OCI-LY7 (cell line): ENCODE results near the gene CORO2A. TPM values are rescaled to one million over a fixed set of nuclear protein-coding genes. Genes with fewer than 3 reads are reported as not detected.

Source experiments
- BruUV-seq: library from RNA; stranded (reverse); fragments of 400-500 nt; replicated peaks from 2 replicates; lab custom pipeline; 2021; lab: Mats Ljungman, UMichigan
- CTCF ChIA-PET: fragments of 300-600 bp; sonication (Branson Sonifier 250); formaldehyde crosslinking; loops from one replicate; lab custom pipeline; 2022; ENCODE audit warnings: antibody characterized with exemption; ENCODE audit not compliant: unreplicated experiment; lab: Charles Lee
- POLR2A ChIA-PET: fragments of 300-600 bp; sonication (Branson Sonifier 250); formaldehyde crosslinking; loops from one replicate; lab custom pipeline; 2022; ENCODE audit warnings: antibody characterized with exemption; lab: Charles Lee
- DNase-seq: peaks from one replicate; pipeline ENCODE4 v3.0.0-alpha.2; 2015; ENCODE audit warnings: low spot score
- H2AFZ ChIP-seq: fragments of 200-600 bp; sonication (generic), shearing (Covaris generic); 2 replicates; pipeline ENCODE4 v1.6.1; 2014; ENCODE audit warnings: mild to moderate bottlenecking, antibody characterized with exemption, low read length, moderate library complexity
- H3K27ac ChIP-seq: fragments of 200-600 bp; sonication (generic); 2 replicates; pipeline ENCODE4 v1.5.1; 2014; ENCODE audit warnings: mixed run types, low read depth, mild to moderate bottlenecking, moderate library complexity, low read length, inconsistent platforms; ENCODE audit not compliant: poor library complexity, severe bottlenecking
- H3K36me3 ChIP-seq: fragments of 200-600 bp; sonication (generic); 2 replicates; pipeline ENCODE4 v1.6.1; 2014; ENCODE audit warnings: mild to moderate bottlenecking, antibody characterized with exemption, low read length, moderate library complexity, mixed read lengths; ENCODE audit not compliant: insufficient read depth
- H3K4me1 ChIP-seq: fragments of 200-600 bp; sonication (generic); 2 replicates; pipeline ENCODE4 v1.5.1; 2014; ENCODE audit warnings: mild to moderate bottlenecking, low read length; ENCODE audit not compliant: insufficient read depth, poor library complexity, severe bottlenecking
- H3K4me2 ChIP-seq: fragments of 200-600 bp; sonication (generic); 2 replicates; pipeline ENCODE4 v1.6.1; 2014; ENCODE audit warnings: mild to moderate bottlenecking, low read length
- H3K4me3 ChIP-seq: fragments of 200-600 bp; sonication (generic); 2 replicates; pipeline ENCODE4 v1.5.1; 2014; ENCODE audit warnings: mild to moderate bottlenecking, low read depth, low read length; ENCODE audit not compliant: poor library complexity, severe bottlenecking
- H3K79me2 ChIP-seq: fragments of 200-600 bp; sonication (generic); 2 replicates; pipeline ENCODE4 v1.6.1; 2016; ENCODE audit warnings: low read depth, mild to moderate bottlenecking, low read length, moderate library complexity, mixed read lengths; ENCODE audit not compliant: insufficient read depth
- H3K9me2 ChIP-seq: fragments of 200-600 bp; sonication (generic); 2 replicates; pipeline ENCODE4 v1.6.1; 2016; ENCODE audit warnings: mild to moderate bottlenecking, low read length, mixed read lengths; ENCODE audit not compliant: insufficient read depth
- H3K9me3 ChIP-seq: fragments of 200-600 bp; sonication (generic); 2 replicates; pipeline ENCODE4 v1.6.1; 2014; ENCODE audit warnings: mild to moderate bottlenecking, mixed run types, low read length, mixed read lengths
- H4K20me1 ChIP-seq: fragments of 200-600 bp; sonication (generic); 2 replicates; pipeline ENCODE4 v1.6.1; 2014; ENCODE audit warnings: mild to moderate bottlenecking, antibody characterized with exemption, low read length, moderate library complexity, mixed read lengths; ENCODE audit not compliant: insufficient read depth
- CTCF ChIP-seq: fragments of 200-600 bp; sonication (generic); conservative IDR thresholded peaks from 2 replicates; pipeline ENCODE4 v1.5.1; 2014; ENCODE audit warnings: mild to moderate bottlenecking, antibody characterized with exemption, low read length, moderate library complexity, mixed read lengths
- EZH2phosphoT487 ChIP-seq: fragments of 200-600 bp; sonication (generic); IDR thresholded peaks from 2 replicates; pipeline ENCODE4 v1.6.1; 2018; ENCODE audit warnings: low read depth, borderline replicate concordance, mild to moderate bottlenecking, mixed run types, antibody characterized with exemption, low read length, moderate library complexity, mixed read lengths
- intact Hi-C: fragments of 100-400 bp; cut with micrococcal nuclease; formaldehyde crosslinking; loops from one replicate; pipeline ENCODE4 v1.10.0; 2022; ENCODE audit not compliant: unreplicated experiment
- total RNA-seq, 2 experiments: library from RNA; depleted of rRNA in 1 of 2; stranded (reverse); fragments of >200 nt in 1 of 2; shearing (Covaris generic) in 1 of 2; gene quantifications; 2 replicates each; pipeline ENCODE4 v1.2.3, GENCODE V29; 2014 to 2022

CORO2A gene
- total RNA-seq, 2 experiments from 2014 or later, result 1.8 to 3.9 TPM

DNA sequence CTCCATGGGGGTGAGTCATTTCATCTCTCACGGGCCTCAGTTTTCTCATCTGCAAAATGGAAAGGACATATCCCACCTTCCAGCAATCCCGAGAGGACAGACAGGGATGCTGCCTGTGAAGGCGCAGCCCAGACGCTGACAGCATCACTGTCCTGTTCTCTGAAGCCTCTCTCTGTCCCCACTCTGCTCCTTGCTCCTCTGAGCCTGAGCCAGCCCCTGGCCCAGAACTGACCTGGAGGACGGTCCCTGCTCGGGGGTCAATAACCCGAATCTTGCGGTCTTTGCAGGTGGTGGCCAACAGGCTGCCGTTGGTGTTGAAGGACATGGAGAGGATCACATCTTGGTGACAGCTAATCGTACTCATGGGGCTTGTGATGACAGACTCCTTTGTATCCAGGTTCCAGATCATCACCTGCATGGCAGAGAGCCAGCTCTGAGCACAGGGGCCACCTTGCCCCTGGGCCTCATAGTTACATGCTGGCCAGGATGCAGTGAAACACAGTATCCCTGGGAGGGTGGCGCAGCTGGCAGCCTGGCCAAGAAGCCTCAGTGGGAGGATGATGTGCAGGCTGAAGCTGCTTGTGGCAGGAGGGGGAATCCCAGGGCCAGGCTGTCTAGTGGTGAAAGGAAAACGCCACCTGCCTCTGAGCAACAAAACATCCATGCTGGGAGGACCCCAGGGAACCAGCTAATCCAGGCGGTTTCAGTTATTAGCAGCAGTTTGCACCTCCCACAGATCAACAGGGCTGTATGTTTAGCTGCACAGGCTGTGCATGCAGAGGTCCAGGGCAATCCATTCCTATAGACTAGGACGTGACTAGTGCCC is 59.4 kb downstream of the CORO2A start:
- H2AFZ ChIP-seq, result no peak overlapping the region
- no peaks in the 10 kb centered on the region for H3K79me2 ChIP-seq
- no TSS peak for BruUV-seq
- H3K4me1 ChIP-seq, result peaks cover 23% of the 10 kb centered on the region
- H3K27ac ChIP-seq, result no peak overlapping the region
- intact Hi-C loops, result loop anchor here (5.0 kb wide), 1 partner anchor 61 kb away; no protein-coding TSS in a partner anchor
- CTCF ChIA-PET, result interaction anchor here (0.7 kb wide), 1 partner anchor 86 kb away, joined by 3 read pairs; no protein-coding TSS in a partner anchor
- H3K4me3 ChIP-seq, result no peak overlapping the region
- H3K36me3 ChIP-seq, result no peaks in the 10 kb centered on the region
- POLR2A ChIA-PET, result interaction anchor here (3.4 kb wide), 1 partner anchor 11 kb away, joined by 11 read pairs; no protein-coding TSS in a partner anchor
- TF ChIP-seq CTCF (peak; percentile 37), EZH2phosphoT487 (no peak)
- H3K9me2 ChIP-seq, result no peaks in the 10 kb centered on the region
- no peaks in the 10 kb centered on the region for H4K20me1 ChIP-seq
- H3K4me2 ChIP-seq, result peak overlapping the region; percentile 3; the same call in 1 of the 2 replicates
- no peaks in the 10 kb centered on the region for H3K9me3 ChIP-seq
- DNase-seq, result peak; percentile 38

GRCh38 chr9:98132158-98132557 is 60.3 kb downstream of the CORO2A start:
- H3K4me3 ChIP-seq, result no peak overlapping the region
- no peaks in the 10 kb centered on the region for H3K9me3 ChIP-seq
- H3K4me1 ChIP-seq, result peaks cover 23% of the 10 kb centered on the region
- ChIA-PET CTCF (no interaction called here), POLR2A (interaction anchor here (1.5 to 3.4 kb wide), 2 partner anchors 11 to 37 kb away, joined by 3 to 11 read pairs; no protein-coding TSS in a partner anchor)
- no peak for DNase-seq
- H3K4me2 ChIP-seq, result no peak overlapping the region
- no peaks in the 10 kb centered on the region for H3K9me2 ChIP-seq
- intact Hi-C loops, result loop anchor here (5.0 kb wide), 1 partner anchor 60 kb away; no protein-coding TSS in a partner anchor
- no peaks in the 10 kb centered on the region for H3K79me2 ChIP-seq
- H3K27ac ChIP-seq, result no peak overlapping the region
- no peaks in the 10 kb centered on the region for H4K20me1 ChIP-seq
- BruUV-seq, result no TSS peak
- no peaks in the 10 kb centered on the region for H3K36me3 ChIP-seq
- TF ChIP-seq EZH2phosphoT487, result no peak
- TF ChIP-seq CTCF, result no peak
- H2AFZ ChIP-seq, result no peak overlapping the region
